ENCODE measurements around the gene FBXL20.

Gene FBXL20

GRCh38 chr17:39223907-39224777 is 177.3 kb downstream of the FBXL20 start:
- DNase-seq = no peak

GRCh38 chr17:39222866-39223834 is 178.3 kb downstream of the FBXL20 start:
- DNase-seq = no peak

GRCh38 chr17:39222151-39222550 is 179.3 kb downstream of the FBXL20 start:
- DNase-seq = no peak

DNA sequence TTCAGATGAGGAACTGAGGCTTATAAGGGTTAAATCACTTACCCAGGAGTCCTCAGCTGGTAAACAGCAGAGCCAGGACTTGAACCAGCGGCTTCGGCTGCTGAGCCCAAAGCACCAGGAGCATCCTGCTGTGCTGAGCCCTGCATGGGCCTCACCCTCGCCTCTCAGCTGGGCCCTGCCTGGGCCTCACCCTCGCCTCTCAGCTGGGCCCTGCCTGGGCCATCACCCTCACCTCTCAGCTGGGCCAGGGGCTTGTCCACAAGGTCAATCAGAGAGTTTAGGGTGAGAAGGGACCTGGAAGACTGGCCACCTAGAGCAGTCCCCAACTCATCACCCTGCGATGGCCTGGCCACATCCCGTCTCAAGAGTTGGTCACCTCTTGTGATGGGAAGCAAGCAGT is 179.9 kb downstream of the FBXL20 start:
- no peak for DNase-seq

DNA sequence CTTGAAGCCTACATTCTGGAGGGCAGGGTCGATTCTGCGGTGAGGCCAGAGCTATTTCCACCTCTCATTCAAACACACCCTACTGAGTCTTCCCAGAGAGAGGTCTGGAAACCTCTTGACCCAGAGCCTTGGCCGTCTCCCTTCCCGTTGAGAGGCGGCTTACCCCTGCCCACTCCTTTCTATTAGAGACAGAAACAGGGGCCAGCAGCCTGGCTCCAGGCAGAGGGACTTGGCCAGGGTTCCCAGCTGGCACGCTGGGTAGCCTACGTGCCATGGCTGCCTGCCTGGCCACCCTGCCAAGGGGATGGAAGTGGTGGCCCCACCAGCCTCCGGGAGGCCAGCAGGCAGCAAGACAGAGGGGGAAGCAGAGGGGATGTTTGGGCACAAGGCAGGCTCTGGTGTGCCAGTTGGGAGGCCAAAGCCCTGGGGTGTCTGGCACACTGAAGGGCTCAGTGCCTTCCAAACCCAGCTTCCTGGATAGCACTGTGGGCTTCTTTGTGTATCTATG is 181.7 kb downstream of the FBXL20 start:
- DNase-seq = no peak

DNA sequence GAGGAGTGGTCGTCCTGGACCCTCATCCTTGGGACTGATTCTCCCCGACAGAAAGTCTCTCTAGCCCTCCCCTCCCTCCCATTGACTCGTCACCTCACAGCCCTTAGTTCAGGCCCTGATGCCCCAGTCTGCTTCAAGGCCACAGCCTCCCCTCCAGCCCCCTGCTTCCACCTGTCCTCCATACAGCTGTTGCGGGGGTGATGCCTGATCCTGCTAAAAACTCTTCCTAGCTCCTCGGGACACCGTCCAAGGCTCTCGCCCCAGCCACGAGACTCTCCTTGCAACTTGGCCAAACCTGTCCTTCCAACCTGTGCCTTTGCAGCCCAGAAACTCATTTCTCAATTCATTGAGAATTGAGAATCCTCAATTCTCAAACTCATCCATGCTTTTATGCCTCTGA is 182.5 kb downstream of the FBXL20 start:
- DNase-seq = no peak

GRCh38 chr17:39217734-39218369 is 183.6 kb downstream of the FBXL20 start:
- DNase-seq = no peak

- no peak for DNase-seq
Measured at GRCh38 chr17:39213852-39214251, 187.6 kb downstream of the FBXL20 start.

- DNase-seq = no peak
Measured at GRCh38 chr17:39212841-39213480, 188.5 kb downstream of the FBXL20 start.

- DNase-seq = no peak
Measured at GRCh38 chr17:39212195-39212810, 189.1 kb downstream of the FBXL20 start.

- no peak for DNase-seq
Measured at GRCh38 chr17:39210093-39210434, 191.4 kb downstream of the FBXL20 start.

GRCh38 chr17:39209317-39210092 is 191.9 kb downstream of the FBXL20 start:
- peak; percentile 80 for DNase-seq

- DNase-seq = no peak
Measured at GRCh38 chr17:39208893-39209292, 192.5 kb downstream of the FBXL20 start.

GRCh38 chr17:39208136-39208535 is 193.3 kb downstream of the FBXL20 start:
- no peak for DNase-seq

DNA sequence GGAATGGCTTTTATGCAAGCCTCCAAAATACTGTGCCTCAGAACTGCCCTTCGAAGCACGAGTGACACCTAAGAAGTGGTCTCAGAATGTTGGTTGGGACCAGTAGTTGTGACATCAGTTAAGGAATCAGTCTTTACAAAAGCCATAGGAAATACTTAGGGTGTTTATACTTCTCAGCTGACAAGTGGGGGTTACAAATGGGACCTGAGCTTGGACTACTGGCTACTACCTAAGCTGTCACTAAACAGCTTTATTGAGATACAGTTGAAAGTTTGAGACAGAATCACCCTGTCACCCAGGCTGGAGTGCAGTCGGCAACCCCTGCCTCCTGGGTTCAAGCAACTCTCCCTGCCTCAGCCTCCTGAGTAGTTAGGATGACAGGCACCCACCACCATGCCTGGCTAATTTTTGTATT is 196.3 kb downstream of the FBXL20 start:
- DNase-seq = no peak

GRCh38 chr17:39204245-39204644 is 197.2 kb downstream of the FBXL20 start:
- no peak for DNase-seq

Data from stimulated activated CD8-positive, alpha-beta memory T cell treated with anti-CD3 and anti-CD28 coated beads, Interleukin-4, amount 100 ng/mL, for 48 hours (primary cell).